BLaER1 treated with 17β-estradiol and CSF1 and Interleukin-3, amounts not matched to agents 10 nM and 100 nM (cell line): ENCODE data around the gene SLC25A26.
A peak's percentile ranks its signal among the peaks of the same experiment; 100 is the strongest.

Experiments used
- H3K27ac ChIP-seq, 11 experiments: shearing (Covaris generic); formaldehyde crosslinking; 2 replicates each; pipeline ENCODE4 v1.8.1; 2022
- H3K27me3 ChIP-seq, 11 experiments: shearing (Covaris generic); formaldehyde crosslinking; 2 replicates each; pipeline ENCODE4 v1.8.1; 2022
- H3K36me3 ChIP-seq, 11 experiments: shearing (Covaris generic); formaldehyde crosslinking; 2 replicates each; pipeline ENCODE4 v1.8.1; 2022
- H3K4me1 ChIP-seq, 10 experiments: shearing (Covaris generic); formaldehyde crosslinking; 2 replicates each; pipeline ENCODE4 v1.8.1; 2022
- H3K4me2 ChIP-seq, 11 experiments: shearing (Covaris generic); formaldehyde crosslinking; 2 replicates each; pipeline ENCODE4 v1.8.1; 2022
- H3K4me3 ChIP-seq, 10 experiments: shearing (Covaris generic); formaldehyde crosslinking; 2 replicates each; pipeline ENCODE4 v1.8.1; 2022
- H3K9ac ChIP-seq, 11 experiments: shearing (Covaris generic); formaldehyde crosslinking; 2 replicates each; pipeline ENCODE4 v1.8.1; 2022
- H3K9me3 ChIP-seq, 11 experiments: shearing (Covaris generic); formaldehyde crosslinking; replicated peaks in 1 of 11; 2 replicates each; pipeline ENCODE4 v1.8.1; 2022
- H4K20me1 ChIP-seq, 11 experiments: shearing (Covaris generic); formaldehyde crosslinking; 2 replicates each; pipeline ENCODE4 v1.8.1; 2022
- Cebpa-rat ChIP-seq, 11 experiments: shearing (Covaris generic); IDR thresholded peaks; 2 replicates each; pipeline ENCODE4 v1.8.1; 2022

SLC25A26 gene

DNA sequence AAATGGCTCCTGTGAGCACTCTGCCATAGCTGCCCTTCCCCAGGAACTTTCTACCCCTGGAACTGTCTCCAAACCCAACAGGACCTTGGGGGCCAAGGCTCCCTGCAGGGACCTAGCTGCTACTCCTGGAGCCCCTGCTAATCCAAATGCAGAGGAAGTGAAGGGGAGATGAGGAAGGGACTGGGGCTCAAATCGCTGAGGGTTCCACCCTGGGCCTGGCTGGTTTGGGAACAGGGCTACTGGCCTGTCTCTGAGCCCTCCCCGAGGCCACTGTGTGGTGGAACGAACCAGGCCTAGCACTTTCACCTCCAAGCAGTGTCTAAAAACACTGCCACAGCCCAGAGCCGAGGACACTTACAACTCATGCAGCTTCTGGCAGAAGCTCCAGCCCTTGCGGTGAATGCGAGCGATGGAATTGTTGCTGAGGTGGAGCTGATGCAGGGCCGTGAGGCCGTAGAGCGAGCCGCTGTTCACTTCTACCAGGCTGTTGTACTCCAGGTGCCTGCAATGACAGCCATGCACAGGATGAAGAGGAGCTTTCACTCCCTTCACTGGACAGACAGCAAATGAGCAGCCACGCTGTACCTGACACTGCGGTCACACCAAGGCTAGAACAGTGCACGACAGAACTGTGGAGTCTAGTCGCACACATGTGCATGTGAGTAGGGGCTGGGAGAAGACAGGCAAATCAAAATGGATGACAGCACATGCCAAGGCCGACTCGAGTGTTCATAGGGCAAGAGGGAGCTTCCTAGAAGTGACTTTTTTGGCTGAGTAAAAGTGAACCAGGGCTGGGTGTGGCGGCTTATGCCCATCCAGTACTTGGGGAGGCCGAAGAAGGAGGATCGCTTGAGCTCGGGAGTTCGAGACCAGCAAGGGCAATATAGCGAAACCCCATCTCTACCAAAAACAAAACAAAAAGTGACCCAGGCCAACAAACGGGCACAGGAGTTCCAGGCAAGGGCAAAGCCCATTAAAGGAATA is 189.3 kb downstream of the SLC25A26 start:
- Histone ChIP-seq H3K9ac (peak overlapping the region in 4 of 11 experiments; percentile 39 to 70 (median 66); a peak in 3 of 22 replicates), H3K9me3 (no peaks in the 10 kb centered on the region), H3K4me1 (peaks cover 33 to 100% (median 99%) of the 10 kb centered on the region in 10 experiments), H3K27me3 (peaks cover 0 to 9% (median 0%) of the 10 kb centered on the region in 11 experiments; a peak in 6 of 22 replicates), H3K36me3 (peaks cover 9 to 84% (median 60%) of the 10 kb centered on the region in 11 experiments; a peak in 20 of 22 replicates), H3K4me2 (peak overlapping the region in 9 of 11 experiments; percentile 48 to 97 (median 82); a peak in 17 of 22 replicates), H3K27ac (peak overlapping the region in 5 of 11 experiments; percentile 50 to 79 (median 71); a peak in 8 of 22 replicates), H3K4me3 (no peak overlapping the region), H4K20me1 (peaks cover 0 to 79% (median 41%) of the 10 kb centered on the region in 11 experiments; a peak in 17 of 22 replicates)
- no peak for TF ChIP-seq Cebpa-rat (IDR thresholded peaks at IDR 0.05)

DNA sequence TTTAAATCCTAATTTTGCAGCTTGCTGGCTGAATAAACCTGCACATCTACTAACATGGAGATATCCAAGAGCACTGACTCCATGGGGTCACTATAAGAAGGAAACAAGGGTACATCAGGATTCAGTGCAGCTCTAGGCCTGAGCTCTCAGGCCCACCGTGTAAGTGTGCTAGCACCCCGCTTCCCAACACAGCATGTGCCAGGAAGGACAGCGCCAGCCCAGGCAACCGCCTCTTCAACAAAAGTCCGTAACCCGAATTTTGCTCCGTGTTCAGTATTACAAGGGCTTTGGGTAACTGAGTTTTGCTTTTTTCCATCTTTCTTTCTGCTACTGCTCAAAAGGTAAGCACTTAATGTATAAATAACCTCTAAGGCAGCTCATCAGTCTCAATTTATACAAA is 190.2 kb downstream of the SLC25A26 start:
- peaks cover 0 to under 1% (median 0%) of the 10 kb centered on the region in 11 experiments; a peak in 1 of 22 replicates for H3K27me3 ChIP-seq
- H3K4me2 ChIP-seq: peak overlapping the region; percentile 24 to 97 (median 81)
- H3K4me1 ChIP-seq: peaks cover 24 to 100% (median 99%) of the 10 kb centered on the region in 10 experiments
- peak overlapping the region in 6 of 11 experiments; percentile 39 to 79 (median 64); a peak in 12 of 22 replicates for H3K27ac ChIP-seq
- peak overlapping the region in 2 of 10 experiments; percentile 5 to 22; a peak in 2 of 20 replicates for H3K4me3 ChIP-seq
- TF ChIP-seq Cebpa-rat (IDR thresholded peaks at IDR 0.05): no peak
- peaks cover 0 to 79% (median 40%) of the 10 kb centered on the region in 11 experiments; a peak in 17 of 22 replicates for H4K20me1 ChIP-seq
- H3K9ac ChIP-seq: peak overlapping the region in 5 of 11 experiments; percentile 17 to 70 (median 66); a peak in 9 of 22 replicates
- H3K36me3 ChIP-seq: peaks cover 9 to 87% (median 61%) of the 10 kb centered on the region in 11 experiments; a peak in 20 of 22 replicates
- no peaks in the 10 kb centered on the region for H3K9me3 ChIP-seq

DNA sequence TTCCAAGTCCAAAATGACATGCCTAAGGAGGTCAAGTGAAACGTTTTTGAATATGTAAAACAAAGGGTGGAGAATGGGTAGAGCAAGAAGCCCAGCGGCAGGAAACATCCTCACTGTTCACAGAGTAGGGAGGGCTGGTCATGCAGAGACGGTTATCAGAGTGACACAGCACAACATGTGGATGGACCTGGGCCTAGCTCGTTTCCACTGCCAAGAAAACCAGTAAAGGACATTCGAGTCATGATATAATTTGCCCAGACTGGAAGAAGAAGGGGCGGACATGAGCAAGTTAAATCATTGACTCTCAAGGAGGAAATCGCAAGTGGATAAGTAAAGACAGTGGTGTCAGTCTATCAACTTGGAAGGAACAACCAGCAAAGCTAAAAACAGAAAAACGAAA is 190.7 kb downstream of the SLC25A26 start:
- H3K27ac ChIP-seq: peak overlapping the region in 6 of 11 experiments; percentile 39 to 79 (median 64); a peak in 12 of 22 replicates
- H3K9ac ChIP-seq: peak overlapping the region in 6 of 11 experiments; percentile 12 to 70 (median 52); a peak in 10 of 22 replicates
- no peak for TF ChIP-seq Cebpa-rat (IDR thresholded peaks at IDR 0.05)
- no peaks in the 10 kb centered on the region; a peak in 1 of 22 replicates for H3K27me3 ChIP-seq
- no peaks in the 10 kb centered on the region for H3K9me3 ChIP-seq
- H3K4me1 ChIP-seq: peaks cover 19 to 100% (median 99%) of the 10 kb centered on the region in 10 experiments
- H3K36me3 ChIP-seq: peaks cover 9 to 87% (median 63%) of the 10 kb centered on the region in 11 experiments; a peak in 20 of 22 replicates
- peak overlapping the region; percentile 24 to 97 (median 81) for H3K4me2 ChIP-seq
- H4K20me1 ChIP-seq: peaks cover 0 to 79% (median 40%) of the 10 kb centered on the region in 11 experiments; a peak in 17 of 22 replicates
- peak overlapping the region in 2 of 10 experiments; percentile 5 to 22; a peak in 2 of 20 replicates for H3K4me3 ChIP-seq

DNA sequence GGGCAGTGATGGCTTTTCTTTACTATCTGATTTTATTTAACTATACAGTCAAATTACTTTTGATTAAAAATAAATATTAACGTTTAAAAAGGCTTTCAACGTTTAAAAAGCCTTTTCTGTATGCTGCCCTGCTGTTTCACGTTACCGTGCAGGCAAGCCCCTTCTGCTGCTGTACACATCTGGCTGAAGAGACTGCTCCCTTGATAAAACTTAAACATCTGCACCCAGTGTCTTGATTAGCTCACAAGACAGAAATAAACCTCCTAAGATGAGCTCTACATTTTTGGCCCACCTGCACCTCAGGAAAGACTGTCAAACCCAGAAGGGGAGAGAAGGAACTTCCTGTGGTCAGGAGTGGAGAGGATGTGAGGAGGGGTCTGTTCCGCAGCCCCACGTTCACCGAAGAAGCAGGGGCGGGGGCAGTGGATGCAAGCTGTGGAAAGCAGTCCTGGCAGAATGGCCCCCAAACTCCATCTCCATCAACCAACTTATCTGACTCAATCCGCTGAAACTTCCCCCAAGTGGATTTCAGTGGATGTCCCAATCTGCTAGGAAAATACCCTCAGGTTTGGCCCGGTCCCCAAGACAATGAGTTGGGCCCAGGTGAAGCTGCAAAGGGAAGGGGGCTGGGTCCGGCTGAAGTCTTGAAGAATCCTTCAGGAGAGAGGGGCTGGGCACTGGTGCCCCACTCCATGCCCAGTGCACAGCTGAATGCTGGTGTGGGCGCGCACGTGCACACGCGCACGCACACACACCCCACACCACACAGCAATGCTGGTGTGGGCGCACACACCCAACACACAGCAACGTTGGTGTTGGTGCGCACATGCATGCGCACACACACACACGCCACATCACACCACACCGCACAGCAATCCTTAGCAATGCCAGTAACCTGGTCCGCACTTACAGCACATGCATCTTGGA is 191.4 kb downstream of the SLC25A26 start:
- H3K27me3 ChIP-seq: no peaks in the 10 kb centered on the region
- peak overlapping the region in 2 of 10 experiments; percentile 33 to 38; a peak in 3 of 20 replicates for H3K4me3 ChIP-seq
- peaks cover 9 to 87% (median 58%) of the 10 kb centered on the region in 11 experiments; a peak in 20 of 22 replicates for H3K36me3 ChIP-seq
- H3K9ac ChIP-seq: peak overlapping the region in 5 of 11 experiments; percentile 42 to 59 (median 54); a peak in 11 of 22 replicates
- H3K4me2 ChIP-seq: peak overlapping the region; percentile 33 to 97 (median 81); a peak in 21 of 22 replicates
- no peaks in the 10 kb centered on the region for H3K9me3 ChIP-seq
- no peak for TF ChIP-seq Cebpa-rat (IDR thresholded peaks at IDR 0.05)
- H3K4me1 ChIP-seq: peaks cover 18 to 100% (median 99%) of the 10 kb centered on the region in 10 experiments
- H3K27ac ChIP-seq: peak overlapping the region in 6 of 11 experiments; percentile 15 to 71 (median 60); a peak in 11 of 22 replicates
- H4K20me1 ChIP-seq: peaks cover 0 to 79% (median 40%) of the 10 kb centered on the region in 11 experiments; a peak in 14 of 22 replicates

DNA sequence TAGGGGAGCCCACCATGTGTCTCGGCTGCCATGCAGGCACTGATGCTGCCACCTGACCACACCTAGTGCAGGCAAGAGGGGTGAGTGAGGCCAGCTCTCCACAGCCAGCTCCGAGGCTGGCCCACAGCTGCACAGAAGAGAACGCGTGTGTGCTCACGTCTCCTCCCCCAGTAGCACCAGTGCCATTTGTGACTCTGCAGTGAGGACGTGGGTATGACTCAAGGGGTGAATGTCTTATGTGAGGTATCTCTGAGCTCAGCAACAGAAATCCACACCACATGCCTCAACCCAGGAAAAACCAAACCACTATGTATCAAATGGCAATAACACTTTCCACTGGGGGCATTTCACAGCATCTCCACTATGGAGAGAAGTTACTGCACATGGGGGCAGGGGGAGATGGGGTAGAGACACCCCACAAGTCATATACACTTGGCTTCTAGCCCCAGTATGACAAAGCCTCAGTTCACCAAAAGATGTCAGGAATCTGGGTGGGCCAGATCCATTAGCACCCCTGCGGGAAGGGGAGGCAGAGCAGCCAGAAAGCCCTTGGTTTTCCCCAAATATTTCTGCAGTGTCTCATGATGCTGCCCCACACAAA is 192.4 kb downstream of the SLC25A26 start:
- peaks cover 0 to 80% (median 30%) of the 10 kb centered on the region in 11 experiments; a peak in 13 of 22 replicates for H4K20me1 ChIP-seq
- no peaks in the 10 kb centered on the region for H3K27me3 ChIP-seq
- H3K36me3 ChIP-seq: peaks cover 9 to 87% (median 53%) of the 10 kb centered on the region in 11 experiments; a peak in 20 of 22 replicates
- peak overlapping the region in 1 of 11 experiments; percentile 56; a peak in 1 of 22 replicates for H3K9ac ChIP-seq
- peaks cover 0 to under 1% (median 0%) of the 10 kb centered on the region in 11 experiments; a peak in 1 of 22 replicates for H3K9me3 ChIP-seq
- peak overlapping the region in 9 of 11 experiments; percentile 72 to 97 (median 82); a peak in 16 of 22 replicates for H3K4me2 ChIP-seq
- peak overlapping the region in 2 of 11 experiments; percentile 61 to 71; a peak in 1 of 22 replicates for H3K27ac ChIP-seq
- no peak for TF ChIP-seq Cebpa-rat (IDR thresholded peaks at IDR 0.05)
- H3K4me1 ChIP-seq: peaks cover 14 to 100% (median 97%) of the 10 kb centered on the region in 10 experiments
- H3K4me3 ChIP-seq: no peak overlapping the region

DNA sequence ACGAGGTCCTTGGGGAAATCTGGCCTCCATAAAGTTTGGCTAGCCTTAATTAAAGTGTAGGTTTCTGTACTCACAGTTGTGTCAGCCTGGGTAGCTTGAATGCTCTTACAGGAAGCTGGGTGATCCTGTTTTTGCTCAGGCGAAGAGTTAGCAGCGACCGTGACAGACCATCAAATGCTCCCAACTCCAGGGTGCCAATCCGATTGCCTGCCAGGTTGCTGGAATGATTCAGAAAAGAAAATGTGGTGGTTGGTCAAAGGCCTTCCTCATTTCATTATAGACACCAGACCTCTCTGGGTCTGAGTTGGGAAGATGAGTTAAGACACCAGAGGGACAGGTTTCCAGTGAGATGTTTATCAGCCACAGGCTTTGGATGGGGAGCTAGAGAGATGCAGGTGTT is 194.0 kb downstream of the SLC25A26 start:
- no peaks in the 10 kb centered on the region for H3K27me3 ChIP-seq
- H3K4me2 ChIP-seq: peak overlapping the region in 9 of 11 experiments; percentile 27 to 97 (median 67); a peak in 18 of 22 replicates
- H3K27ac ChIP-seq: peak overlapping the region in 2 of 11 experiments; percentile 7 to 9; a peak in 2 of 22 replicates
- peaks cover 0 to 14% (median 9%) of the 10 kb centered on the region in 11 experiments; a peak in 16 of 22 replicates for H3K9me3 ChIP-seq
- no peak for TF ChIP-seq Cebpa-rat (IDR thresholded peaks at IDR 0.05)
- peaks cover 14 to 100% (median 97%) of the 10 kb centered on the region in 10 experiments for H3K4me1 ChIP-seq
- peaks cover 0 to 90% (median 34%) of the 10 kb centered on the region in 11 experiments; a peak in 11 of 22 replicates for H4K20me1 ChIP-seq
- no peak overlapping the region for H3K4me3 ChIP-seq
- H3K36me3 ChIP-seq: peaks cover 3 to 88% (median 58%) of the 10 kb centered on the region in 11 experiments; a peak in 21 of 22 replicates
- peak overlapping the region in 2 of 11 experiments; percentile 10 to 20; a peak in 1 of 22 replicates for H3K9ac ChIP-seq

DNA sequence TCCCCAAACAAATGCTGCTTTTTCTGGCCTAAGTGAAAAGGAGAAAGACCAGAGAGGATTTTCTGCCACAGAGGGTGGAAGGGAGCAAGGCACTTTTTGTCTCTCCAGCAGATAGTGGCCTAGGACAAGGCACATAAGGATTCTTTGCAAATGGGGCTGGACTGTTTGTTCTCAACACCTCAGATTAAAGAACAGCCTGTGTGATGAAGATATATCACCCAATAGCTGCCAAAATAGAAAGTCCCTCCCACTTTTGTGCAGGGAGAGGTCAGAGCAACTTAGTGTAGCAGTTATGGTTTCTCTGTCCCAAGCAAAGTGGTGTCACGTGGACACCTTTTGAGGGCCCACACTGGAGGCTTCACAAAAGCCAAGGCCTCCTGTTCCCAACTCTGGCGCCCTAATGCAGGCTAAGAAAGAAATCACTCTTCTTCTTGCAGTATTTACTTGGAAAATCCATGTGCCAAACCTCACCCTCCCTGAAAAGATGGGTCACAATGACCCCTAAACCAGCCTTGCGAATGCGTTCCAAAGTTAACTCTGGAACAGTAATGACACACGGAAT is 195.1 kb downstream of the SLC25A26 start:
- peaks cover 0 to 81% (median 34%) of the 10 kb centered on the region in 11 experiments; a peak in 11 of 22 replicates for H4K20me1 ChIP-seq
- H3K27me3 ChIP-seq: no peaks in the 10 kb centered on the region
- H3K4me1 ChIP-seq: peaks cover 12 to 92% (median 88%) of the 10 kb centered on the region in 10 experiments
- no peak overlapping the region for H3K4me3 ChIP-seq
- no peak overlapping the region for H3K27ac ChIP-seq
- no peak for TF ChIP-seq Cebpa-rat (IDR thresholded peaks at IDR 0.05)
- peak overlapping the region in 9 of 11 experiments; percentile 1 to 97 (median 67); a peak in 15 of 22 replicates for H3K4me2 ChIP-seq
- H3K9ac ChIP-seq: no peak overlapping the region
- H3K36me3 ChIP-seq: peaks cover 8 to 88% (median 58%) of the 10 kb centered on the region in 11 experiments; a peak in 21 of 22 replicates
- H3K9me3 ChIP-seq: peaks cover 9 to 25% (median 20%) of the 10 kb centered on the region in 11 experiments
